SKM-1 (cell line): ENCODE data around the gene UBA3.

ENCODE experiments used
- DNase-seq: peaks from one replicate; lab custom pipeline; 2025; ENCODE audit not compliant: unreplicated experiment; lab: John Stamatoyannopoulos, UW

UBA3 gene

GRCh38 chr3:69072928-69073327 is 7.2 kb downstream of the UBA3 start:
- DNase-seq: no peak

- no peak for DNase-seq
Measured at GRCh38 chr3:69066121-69066520, 14.0 kb downstream of the UBA3 start.

GRCh38 chr3:69065318-69065964 is 14.7 kb downstream of the UBA3 start:
- DNase-seq: no peak

- DNase-seq: no peak
Measured at GRCh38 chr3:69063636-69064035, 16.5 kb downstream of the UBA3 start.

GRCh38 chr3:69059688-69060087 is 20.5 kb downstream of the UBA3 start:
- DNase-seq: no peak

- no peak for DNase-seq
Measured at GRCh38 chr3:69058947-69059224, 21.3 kb downstream of the UBA3 start.

- peak; percentile 82 for DNase-seq
Measured at GRCh38 chr3:69058180-69058946, 21.8 kb downstream of the UBA3 start.

- DNase-seq: no peak
Measured at GRCh38 chr3:69052472-69052898, 27.7 kb downstream of the UBA3 start.

GRCh38 chr3:69051756-69052471 is 28.3 kb downstream of the UBA3 start, which contains the start of gene TMF1:
Gene TMF1 (minus strand): TSS chr3:69052333. CDS start chr3:69052086, 247 bp downstream.
- DNase-seq: no peak

- DNase-seq: no peak
Measured at GRCh38 chr3:69048990-69049389, 31.2 kb downstream of the UBA3 start.

- no peak for DNase-seq
Measured at GRCh38 chr3:69044608-69045007, 35.6 kb downstream of the UBA3 start.

GRCh38 chr3:69033470-69033869 is 46.7 kb downstream of the UBA3 start:
- DNase-seq: no peak

- no peak for DNase-seq
Measured at GRCh38 chr3:69032737-69033136, 47.4 kb downstream of the UBA3 start.

- DNase-seq: no peak
Measured at GRCh38 chr3:69032142-69032541, 48.0 kb downstream of the UBA3 start.

GRCh38 chr3:69031635-69032034 is 48.5 kb downstream of the UBA3 start:
- DNase-seq: no peak

GRCh38 chr3:69020857-69021256 is 59.3 kb downstream of the UBA3 start:
- no peak for DNase-seq

GRCh38 chr3:69020424-69020823 is 59.7 kb downstream of the UBA3 start:
- DNase-seq: no peak

- no peak for DNase-seq
Measured at GRCh38 chr3:69016901-69017300, 63.3 kb downstream of the UBA3 start.

GRCh38 chr3:69016102-69016501 is 64.1 kb downstream of the UBA3 start:
- no peak for DNase-seq

- no peak for DNase-seq
Measured at GRCh38 chr3:69014022-69014580, 66.1 kb downstream of the UBA3 start.

GRCh38 chr3:69013253-69014021 is 66.7 kb downstream of the UBA3 start, which contains the start of gene EOGT:
Gene EOGT (minus strand): TSS chr3:69013684. CDS start chr3:69009846, 3,838 bp downstream.
- DNase-seq: peak; percentile 28
